K562 (cell line): ENCODE data around the gene TSHR.

Source experiments
- DIDO1 ChIP-seq: fragments of 450-650 bp; IDR thresholded peaks from 2 replicates; pipeline ENCODE4 v1.6.1; 2016; ENCODE audit warnings: low read depth, missing biosample characterization, missing genetic modification characterization
- E2F3 ChIP-seq: fragments of 250-450 bp; sonication (Bioruptor Pico); IDR thresholded peaks from 2 replicates; pipeline ENCODE4 v1.4.0; 2020; ENCODE audit warnings: mild to moderate bottlenecking
- KAT2B ChIP-seq: IDR thresholded peaks from one replicate; pipeline ENCODE4 v1.6.1; 2012; ENCODE audit warnings: low read depth, mild to moderate bottlenecking, control low read depth, inconsistent platforms, low read length, moderate library complexity
- PHB ChIP-seq: fragments of 250-450 bp; sonication (Bioruptor Pico); IDR thresholded peaks from 2 replicates; pipeline ENCODE4 v1.5.0; 2021
- TF ChIP-seq, protein P1 (sequence below), 3 experiments: IDR thresholded peaks in 2 of 3; conservative IDR thresholded peaks in 1 of 3; 2 replicates each; pipeline ENCODE4 v1.5.1; 2011 to 2012; ENCODE audit warnings: low read length in 3 of 3, mild to moderate bottlenecking in 3 of 3, control low read depth in 2 of 3, improper control_type of control experiment in 1 of 3, inconsistent platforms in 1 of 3, low read depth in 1 of 3, mixed read lengths in 1 of 3, moderate library complexity in 1 of 3; ENCODE audit not compliant: insufficient read depth in 2 of 3
- TF ChIP-seq, protein P2 (sequence below): fragments of 250-450 bp; sonication (Bioruptor Pico); IDR thresholded peaks from 2 replicates; pipeline ENCODE4 v1.4.0; 2020; ENCODE audit warnings: mild to moderate bottlenecking
- TF ChIP-seq, protein P3 (sequence below): fragments of 150-350 bp; conservative IDR thresholded peaks from 2 replicates; pipeline ENCODE4 v1.6.1; 2014; ENCODE audit warnings: low read length
- TF ChIP-seq, protein P4 (sequence below): sonication (generic); formaldehyde crosslinking; IDR thresholded peaks from 2 replicates; pipeline ENCODE4 v1.4.0; 2020; ENCODE audit warnings: mild to moderate bottlenecking, missing genetic modification reagents

DNA sequence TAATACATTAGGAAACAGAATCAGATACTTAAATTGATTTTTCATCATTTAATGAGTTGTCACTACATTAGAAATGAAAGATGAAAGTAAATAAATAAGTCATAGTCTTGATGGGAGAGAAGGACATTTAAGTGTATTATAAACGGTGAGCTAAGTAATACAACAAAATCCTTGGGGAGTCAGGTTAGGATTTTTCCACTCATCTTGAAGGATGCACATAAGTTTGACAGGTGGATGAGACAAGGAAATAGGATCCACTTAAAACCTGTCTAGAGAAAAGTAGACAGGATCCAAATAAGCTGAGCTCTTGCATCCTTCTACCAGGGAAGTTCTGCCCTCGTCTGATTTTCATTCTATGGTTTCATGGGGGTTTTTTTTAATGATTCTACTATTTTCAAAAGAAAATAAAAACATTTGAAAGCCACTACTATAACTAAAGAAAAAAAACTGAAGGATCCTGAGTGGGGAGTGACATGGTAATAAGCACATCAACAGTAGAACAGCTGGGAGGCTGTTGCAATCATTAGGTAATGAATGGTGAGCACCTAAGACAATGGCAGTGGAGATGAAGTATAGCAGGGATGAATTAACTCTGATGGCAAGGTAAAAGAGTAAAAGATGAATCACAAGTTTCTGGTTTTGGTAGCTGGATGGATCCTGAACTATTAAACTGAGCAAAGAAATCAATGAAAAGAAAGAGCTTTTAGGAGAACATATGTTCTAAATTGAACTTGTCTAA lies 30.9 kb upstream of the TSHR start:
- TF ChIP-seq, protein P1, sequence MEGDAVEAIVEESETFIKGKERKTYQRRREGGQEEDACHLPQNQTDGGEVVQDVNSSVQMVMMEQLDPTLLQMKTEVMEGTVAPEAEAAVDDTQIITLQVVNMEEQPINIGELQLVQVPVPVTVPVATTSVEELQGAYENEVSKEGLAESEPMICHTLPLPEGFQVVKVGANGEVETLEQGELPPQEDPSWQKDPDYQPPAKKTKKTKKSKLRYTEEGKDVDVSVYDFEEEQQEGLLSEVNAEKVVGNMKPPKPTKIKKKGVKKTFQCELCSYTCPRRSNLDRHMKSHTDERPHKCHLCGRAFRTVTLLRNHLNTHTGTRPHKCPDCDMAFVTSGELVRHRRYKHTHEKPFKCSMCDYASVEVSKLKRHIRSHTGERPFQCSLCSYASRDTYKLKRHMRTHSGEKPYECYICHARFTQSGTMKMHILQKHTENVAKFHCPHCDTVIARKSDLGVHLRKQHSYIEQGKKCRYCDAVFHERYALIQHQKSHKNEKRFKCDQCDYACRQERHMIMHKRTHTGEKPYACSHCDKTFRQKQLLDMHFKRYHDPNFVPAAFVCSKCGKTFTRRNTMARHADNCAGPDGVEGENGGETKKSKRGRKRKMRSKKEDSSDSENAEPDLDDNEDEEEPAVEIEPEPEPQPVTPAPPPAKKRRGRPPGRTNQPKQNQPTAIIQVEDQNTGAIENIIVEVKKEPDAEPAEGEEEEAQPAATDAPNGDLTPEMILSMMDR (IDR thresholded peaks at IDR 0.05 in 2 of 3, conservative IDR thresholded peaks at IDR 0.05 in 1 of 3; ENCODE audit: insufficient read depth in 2 of 3, low read depth in 1 of 3, low read length in 3 of 3), result no peak
- TF ChIP-seq, protein P2, sequence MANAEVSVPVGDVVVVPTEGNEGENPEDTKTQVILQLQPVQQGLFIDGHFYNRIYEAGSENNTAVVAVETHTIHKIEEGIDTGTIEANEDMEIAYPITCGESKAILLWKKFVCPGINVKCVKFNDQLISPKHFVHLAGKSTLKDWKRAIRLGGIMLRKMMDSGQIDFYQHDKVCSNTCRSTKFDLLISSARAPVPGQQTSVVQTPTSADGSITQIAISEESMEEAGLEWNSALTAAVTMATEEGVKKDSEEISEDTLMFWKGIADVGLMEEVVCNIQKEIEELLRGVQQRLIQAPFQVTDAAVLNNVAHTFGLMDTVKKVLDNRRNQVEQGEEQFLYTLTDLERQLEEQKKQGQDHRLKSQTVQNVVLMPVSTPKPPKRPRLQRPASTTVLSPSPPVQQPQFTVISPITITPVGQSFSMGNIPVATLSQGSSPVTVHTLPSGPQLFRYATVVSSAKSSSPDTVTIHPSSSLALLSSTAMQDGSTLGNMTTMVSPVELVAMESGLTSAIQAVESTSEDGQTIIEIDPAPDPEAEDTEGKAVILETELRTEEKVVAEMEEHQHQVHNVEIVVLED (CRISPR knock-in tag), result no peak
- TF ChIP-seq, protein P3, sequence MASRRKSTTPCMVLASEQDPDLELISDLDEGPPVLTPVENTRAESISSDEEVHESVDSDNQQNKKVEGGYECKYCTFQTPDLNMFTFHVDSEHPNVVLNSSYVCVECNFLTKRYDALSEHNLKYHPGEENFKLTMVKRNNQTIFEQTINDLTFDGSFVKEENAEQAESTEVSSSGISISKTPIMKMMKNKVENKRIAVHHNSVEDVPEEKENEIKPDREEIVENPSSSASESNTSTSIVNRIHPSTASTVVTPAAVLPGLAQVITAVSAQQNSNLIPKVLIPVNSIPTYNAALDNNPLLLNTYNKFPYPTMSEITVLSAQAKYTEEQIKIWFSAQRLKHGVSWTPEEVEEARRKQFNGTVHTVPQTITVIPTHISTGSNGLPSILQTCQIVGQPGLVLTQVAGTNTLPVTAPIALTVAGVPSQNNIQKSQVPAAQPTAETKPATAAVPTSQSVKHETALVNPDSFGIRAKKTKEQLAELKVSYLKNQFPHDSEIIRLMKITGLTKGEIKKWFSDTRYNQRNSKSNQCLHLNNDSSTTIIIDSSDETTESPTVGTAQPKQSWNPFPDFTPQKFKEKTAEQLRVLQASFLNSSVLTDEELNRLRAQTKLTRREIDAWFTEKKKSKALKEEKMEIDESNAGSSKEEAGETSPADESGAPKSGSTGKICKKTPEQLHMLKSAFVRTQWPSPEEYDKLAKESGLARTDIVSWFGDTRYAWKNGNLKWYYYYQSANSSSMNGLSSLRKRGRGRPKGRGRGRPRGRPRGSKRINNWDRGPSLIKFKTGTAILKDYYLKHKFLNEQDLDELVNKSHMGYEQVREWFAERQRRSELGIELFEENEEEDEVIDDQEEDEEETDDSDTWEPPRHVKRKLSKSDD, result no peak
- TF ChIP-seq PHB (CRISPR knock-in tag), result no peak
- no peak for TF ChIP-seq E2F3 (CRISPR knock-in tag)
- no peak for TF ChIP-seq KAT2B
- TF ChIP-seq, protein P4, sequence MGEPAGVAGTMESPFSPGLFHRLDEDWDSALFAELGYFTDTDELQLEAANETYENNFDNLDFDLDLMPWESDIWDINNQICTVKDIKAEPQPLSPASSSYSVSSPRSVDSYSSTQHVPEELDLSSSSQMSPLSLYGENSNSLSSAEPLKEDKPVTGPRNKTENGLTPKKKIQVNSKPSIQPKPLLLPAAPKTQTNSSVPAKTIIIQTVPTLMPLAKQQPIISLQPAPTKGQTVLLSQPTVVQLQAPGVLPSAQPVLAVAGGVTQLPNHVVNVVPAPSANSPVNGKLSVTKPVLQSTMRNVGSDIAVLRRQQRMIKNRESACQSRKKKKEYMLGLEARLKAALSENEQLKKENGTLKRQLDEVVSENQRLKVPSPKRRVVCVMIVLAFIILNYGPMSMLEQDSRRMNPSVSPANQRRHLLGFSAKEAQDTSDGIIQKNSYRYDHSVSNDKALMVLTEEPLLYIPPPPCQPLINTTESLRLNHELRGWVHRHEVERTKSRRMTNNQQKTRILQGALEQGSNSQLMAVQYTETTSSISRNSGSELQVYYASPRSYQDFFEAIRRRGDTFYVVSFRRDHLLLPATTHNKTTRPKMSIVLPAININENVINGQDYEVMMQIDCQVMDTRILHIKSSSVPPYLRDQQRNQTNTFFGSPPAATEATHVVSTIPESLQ (CRISPR knock-in tag), result no peak
- TF ChIP-seq DIDO1 (tag), result no peak
